GM18873 (cell line): ENCODE results near the gene CD72.

Experiments
- ATAC-seq: cut with Tn5 transposase; IDR thresholded peaks from one replicate; pipeline ENCODE4 v1.9.1; 2021; ENCODE audit warnings: mild to moderate bottlenecking, moderate library complexity, moderate number of reproducible peaks; ENCODE audit not compliant: unreplicated experiment, low FRiP score

The CD72 gene

DNA sequence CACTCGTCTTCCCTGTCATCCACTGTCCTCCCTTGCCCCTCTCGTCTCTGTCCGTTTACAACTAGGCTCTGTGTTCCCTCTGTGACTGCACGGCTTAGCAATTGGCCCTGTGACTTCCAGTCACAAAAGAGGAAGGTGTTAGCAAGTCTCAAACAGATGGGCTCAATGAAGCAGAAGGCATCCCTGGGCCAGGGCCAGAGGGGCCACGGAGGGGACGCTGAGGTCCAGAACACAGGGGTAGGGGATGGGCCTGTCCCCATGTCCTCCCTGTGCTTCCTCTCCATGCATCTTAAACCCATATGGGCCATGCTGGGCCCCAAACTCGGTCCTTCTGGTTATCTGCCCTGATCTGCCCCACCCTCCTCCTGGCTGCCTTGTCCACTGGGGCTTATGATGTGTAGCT is at the start of gene CD72:
Gene CD72, minus strand, starts transcription at position 89 of the 403 bp plus-strand sequence. CDS start 110 bp downstream, outside the sequence.
- ATAC-seq, result no peak

- no peak for ATAC-seq
These were observed 49.7 kb upstream of the CD72 start for GRCh38 chr9:35667939-35668338.

DNA sequence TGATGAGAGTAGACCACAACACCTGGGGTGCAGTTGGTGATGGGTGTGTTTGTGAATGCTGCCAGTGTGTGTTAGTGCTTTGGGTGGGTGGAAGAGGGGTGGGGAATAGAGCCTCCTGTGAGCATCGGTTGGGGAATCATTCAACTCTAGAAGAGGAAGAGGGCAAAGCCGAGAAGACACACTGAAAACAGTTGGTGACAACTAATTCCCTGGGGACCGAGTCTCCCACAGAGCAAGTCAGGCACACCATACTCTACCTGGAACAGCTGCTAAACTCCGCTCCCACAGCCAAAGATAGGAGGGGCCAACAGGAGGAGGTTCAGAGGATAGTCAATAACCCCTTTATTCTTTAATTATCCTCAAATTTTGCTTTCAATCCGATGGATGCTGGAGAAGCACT is 48.3 kb upstream of the CD72 start:
- ATAC-seq, result no peak

- no peak for ATAC-seq
These were observed 47.8 kb upstream of the CD72 start for GRCh38 chr9:35666045-35666444.

DNA sequence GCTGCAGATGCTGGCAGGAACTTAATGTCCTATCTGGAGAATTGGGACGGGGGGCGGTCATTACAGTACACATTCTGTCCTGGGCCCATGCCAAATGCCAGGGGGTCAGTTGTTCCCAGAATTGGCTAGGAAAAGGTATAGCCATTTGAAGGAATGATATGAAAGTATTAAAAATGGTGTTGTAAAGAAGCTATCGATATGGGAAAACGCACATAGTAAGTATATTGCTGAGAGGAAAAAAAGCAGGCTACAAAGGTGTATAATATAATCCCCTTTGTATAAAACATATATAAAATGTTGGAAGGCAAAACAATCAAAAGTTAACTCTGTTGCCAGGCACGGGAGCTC is 47.2 kb upstream of the CD72 start:
- no peak for ATAC-seq

- peak; percentile 43 for ATAC-seq
These were observed 46.6 kb upstream of the CD72 start, which contains the start of gene ARHGEF39 for GRCh38 chr9:35664531-35665470. Gene ARHGEF39, minus strand, starts transcription at chr9:35665195. Its CDS starts 26 bp downstream, at chr9:35665169.

GRCh38 chr9:35662437-35662836 is 44.2 kb upstream of the CD72 start:
- no peak for ATAC-seq

- no peak for ATAC-seq
These were observed 43.6 kb upstream of the CD72 start for GRCh38 chr9:35661756-35662350.

DNA sequence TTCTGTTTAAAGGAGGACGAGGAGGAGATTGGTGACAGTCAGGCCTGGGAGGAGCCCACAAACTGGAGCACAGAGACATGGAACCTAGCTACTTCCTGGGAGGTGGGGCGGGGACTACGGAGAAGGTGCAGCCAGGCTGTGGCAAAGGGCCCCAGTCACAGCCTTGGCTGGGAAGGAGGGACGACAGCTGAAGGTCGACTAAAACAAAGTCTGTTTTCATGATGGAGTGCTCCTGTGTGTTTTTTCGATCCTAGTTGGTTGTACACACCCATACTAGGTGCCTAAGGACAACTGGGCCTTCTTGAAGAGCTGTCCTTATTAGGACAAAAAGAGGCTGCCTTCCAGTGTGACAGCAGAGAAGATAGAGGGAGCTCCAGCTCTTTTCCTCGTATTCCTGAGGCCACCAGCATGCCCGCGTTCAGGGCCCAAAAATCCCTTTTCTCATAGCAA is 42.8 kb upstream of the CD72 start:
- ATAC-seq, result no peak

GRCh38 chr9:35659340-35659739 is 41.1 kb upstream of the CD72 start:
- ATAC-seq, result no peak

GRCh38 chr9:35658968-35659220 is 40.7 kb upstream of the CD72 start:
- ATAC-seq, result no peak

GRCh38 chr9:35658137-35658967 is 40.1 kb upstream of the CD72 start, which contains the start of gene CCDC107:
Gene CCDC107, plus strand, starts transcription at chr9:35658292. Its CDS starts 88 bp downstream, at chr9:35658380.
- ATAC-seq, result peak; percentile 41

- ATAC-seq, result peak; percentile 78
These were observed 39.4 kb upstream of the CD72 start, which contains the start of gene RMRP for GRCh38 chr9:35657546-35658136. Gene RMRP, minus strand, starts transcription at chr9:35658019.

GRCh38 chr9:35656831-35657545 is 38.8 kb upstream of the CD72 start:
- ATAC-seq, result no peak

- no peak for ATAC-seq
These were observed 38.1 kb upstream of the CD72 start for GRCh38 chr9:35656348-35656747.

DNA sequence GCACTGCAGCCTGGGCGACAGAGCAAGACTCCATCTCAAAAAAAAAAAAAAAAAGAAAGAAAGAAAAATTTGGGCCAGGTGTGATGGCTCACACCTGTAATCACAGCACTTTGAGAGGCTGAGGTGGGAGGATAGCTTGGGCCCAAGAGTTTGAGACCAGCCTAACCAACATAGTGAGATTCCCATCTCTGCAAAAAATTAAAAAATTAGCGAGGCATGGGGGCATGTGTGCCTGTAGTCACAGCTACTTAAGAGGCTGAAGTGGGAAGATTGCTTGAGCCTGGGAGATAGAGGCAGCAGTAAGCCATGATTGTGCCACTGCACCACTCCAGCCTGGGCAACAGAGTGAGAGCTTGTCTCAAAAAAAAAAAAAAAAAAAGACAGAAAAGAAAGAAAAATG is 35.4 kb upstream of the CD72 start:
- no peak for ATAC-seq

DNA sequence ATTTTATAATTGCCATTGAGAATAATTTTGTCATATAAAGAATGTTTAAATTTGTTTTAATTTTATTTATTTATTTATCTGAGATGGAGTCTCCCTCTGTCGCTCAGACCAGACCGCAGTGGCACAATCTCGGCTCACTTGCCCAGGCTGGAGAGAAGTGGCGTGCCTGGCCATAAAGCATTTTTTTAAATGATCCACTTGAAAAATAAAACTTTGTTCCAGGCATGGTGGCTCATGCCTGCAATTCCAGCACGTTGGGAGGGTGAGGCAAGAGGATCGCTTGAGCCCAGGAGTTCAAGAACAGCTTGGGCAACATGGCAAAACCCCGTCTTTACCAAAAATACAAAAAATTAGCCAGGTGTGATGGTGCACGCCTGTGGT is 34.6 kb upstream of the CD72 start:
- no peak for ATAC-seq

- no peak for ATAC-seq
These were observed 34.0 kb upstream of the CD72 start for GRCh38 chr9:35651956-35652828.
